ENCODE data around the gene SLC8A1. TPM values are rescaled to one million over a fixed set of nuclear protein-coding genes. Genes with fewer than 3 reads are reported as not detected.

SLC8A1 gene
- total and polyA plus RNA-seq, 10 of the 15 experiments (the other 5 are each of a cell fraction or from before 2014, with no cell fraction given), result under 0.01 to 1.2 (median 0.01) TPM; not detected in 3

DNA sequence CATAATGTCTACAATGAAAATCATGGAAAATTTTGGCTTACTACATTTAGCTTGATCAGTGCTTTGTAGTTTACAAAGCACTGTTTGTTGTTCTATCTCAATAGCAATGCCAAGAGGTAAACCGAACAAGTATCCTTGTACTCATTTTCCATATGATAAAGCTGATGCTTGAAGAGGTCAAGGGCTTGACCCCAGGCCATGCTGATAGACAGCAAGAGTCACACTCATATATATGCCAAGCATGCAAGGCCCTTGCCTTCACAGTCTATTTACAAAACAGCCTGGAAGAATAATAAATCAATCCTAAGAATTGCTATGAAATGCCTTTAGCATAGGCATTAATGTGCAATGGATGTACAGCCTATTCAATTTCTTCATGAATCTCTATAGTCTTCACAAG, 71.8 kb downstream of the SLC8A1 start:
- intact Hi-C loops (cut with micrococcal nuclease; ENCODE audit: unreplicated experiment) (no loop called here), in situ Hi-C loops (cut with MboI) (no loop called here)
- no peaks in the 10 kb centered on the region for H3K4me1 ChIP-seq (ENCODE audit: control insufficient read depth, insufficient read depth, low read length)
- TF ChIP-seq CBX3 (IDR thresholded peaks at IDR 0.05; ENCODE audit: borderline replicate concordance, low read depth) (no peak), NFYB (IDR thresholded peaks at IDR 0.05; ENCODE audit: insufficient read depth, low read depth, low read length) (no peak), TBL1XR1 (IDR thresholded peaks at IDR 0.05; ENCODE audit: low read depth, low read length) (no peak)
- no peaks in the 10 kb centered on the region for H4K20me1 ChIP-seq (ENCODE audit: control insufficient read depth, insufficient read depth)
- no peak overlapping the region for H3K9ac ChIP-seq (ENCODE audit: control insufficient read depth, insufficient read depth, low read length)
- ATAC-seq (no peak), FAIRE-seq (no peak), DNase-seq (ENCODE audit: low read depth, low spot score) (no peak)
- ChIA-PET RAD21 (ENCODE audit: unreplicated experiment) (no interaction called here), CTCF (no interaction called here), POLR2A (no interaction called here), SMC1A (ENCODE audit: uncharacterized antibody, unreplicated experiment) (no interaction called here)
- H3K36me3 ChIP-seq (ENCODE audit: control insufficient read depth in 2 of 2, insufficient read depth in 2 of 2, low read length in 1 of 2), result no peaks in the 10 kb centered on the region
- no peak overlapping the region for H3K4me3 ChIP-seq
- no peak overlapping the region for H2AFZ ChIP-seq (ENCODE audit: control insufficient read depth, low read depth, low read length)
- peaks cover 2% of the 10 kb centered on the region; the same call in 2 of the 3 replicates for H3K9me3 ChIP-seq (replicated peaks; ENCODE audit: control insufficient read depth, insufficient read depth, low read length)
- no peak overlapping the region for H3K27ac ChIP-seq (ENCODE audit: control insufficient read depth, insufficient read depth)
- BruUV-seq (replicated peaks), result no TSS peak
- H3K79me2 ChIP-seq (ENCODE audit: control insufficient read depth, insufficient read depth, low read length), result no peaks in the 10 kb centered on the region
- no peaks in the 10 kb centered on the region for H3K27me3 ChIP-seq (replicated peaks in 1 of 2; ENCODE audit: control insufficient read depth in 2 of 2, insufficient read depth in 2 of 2, low read length in 1 of 2)
- 0% methylated on average over 1 of the region's 1 CpG for WGBS (ENCODE audit: insufficient coverage, insufficient replicate concordance, low lambda C conversion rate, missing lambda C conversion rate)
- H3K4me2 ChIP-seq (ENCODE audit: control insufficient read depth, insufficient read depth), result no peak overlapping the region

DNA sequence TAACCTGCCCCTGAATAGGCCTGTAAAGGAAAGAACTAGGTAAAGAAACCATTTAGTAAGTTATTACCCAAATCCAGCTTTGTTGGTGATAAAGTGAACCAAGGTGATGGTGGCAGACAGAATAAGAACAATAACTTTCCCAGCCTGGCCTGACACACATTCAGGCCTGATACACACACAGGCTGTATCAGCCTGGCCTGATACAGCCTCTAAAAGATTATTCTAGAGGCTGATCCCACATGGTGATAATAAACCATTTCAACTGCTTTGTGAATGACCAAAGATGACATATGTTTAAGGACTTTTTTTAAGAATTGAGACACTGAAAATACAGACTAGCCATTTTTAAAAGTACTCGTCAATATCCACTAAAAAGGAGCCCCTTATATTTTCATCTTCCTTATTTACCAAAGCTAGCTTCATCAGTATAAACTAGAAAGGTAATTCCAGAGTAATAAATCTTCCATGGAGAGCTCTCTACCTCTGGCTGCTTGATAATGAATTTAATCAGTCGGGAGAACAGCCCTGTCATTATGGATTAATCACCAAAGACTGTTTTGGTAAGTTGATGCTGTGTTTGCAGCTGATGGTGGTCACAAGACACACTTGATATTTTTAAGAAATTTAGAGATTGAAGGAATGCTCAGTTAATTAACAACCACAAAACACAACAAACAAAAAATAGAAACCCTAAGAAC, 77.2 kb downstream of the SLC8A1 start:
- no peaks in the 10 kb centered on the region for H4K20me1 ChIP-seq (ENCODE audit: control insufficient read depth, insufficient read depth)
- H3K27ac ChIP-seq (ENCODE audit: control insufficient read depth, insufficient read depth), result no peak overlapping the region
- CTCF ChIA-PET, result no interaction called here
- no peaks in the 10 kb centered on the region for H3K4me1 ChIP-seq (ENCODE audit: control insufficient read depth, insufficient read depth, low read length)
- SMC1A ChIA-PET (ENCODE audit: uncharacterized antibody, unreplicated experiment), result no interaction called here
- DNase-seq (ENCODE audit: low read depth, low spot score), result no peak
- RAD21 ChIA-PET (ENCODE audit: unreplicated experiment), result no interaction called here
- H2AFZ ChIP-seq (ENCODE audit: control insufficient read depth, low read depth, low read length), result no peak overlapping the region
- in situ Hi-C loops (cut with MboI) (no loop called here), intact Hi-C loops (cut with micrococcal nuclease; ENCODE audit: unreplicated experiment) (no loop called here)
- H3K4me3 ChIP-seq, result no peak overlapping the region
- POLR2A ChIA-PET, result no interaction called here
- WGBS (ENCODE audit: insufficient coverage, insufficient replicate concordance, low lambda C conversion rate, missing lambda C conversion rate), result 22% methylated on average over 2 of the region's 2 CpGs
- ATAC-seq, result no peak
- no TSS peak for BruUV-seq (replicated peaks)
- H3K27me3 ChIP-seq (replicated peaks in 1 of 2; ENCODE audit: control insufficient read depth in 2 of 2, insufficient read depth in 2 of 2, low read length in 1 of 2), result no peaks in the 10 kb centered on the region
- H3K9me3 ChIP-seq (replicated peaks; ENCODE audit: control insufficient read depth, insufficient read depth, low read length), result no peaks in the 10 kb centered on the region
- H3K4me2 ChIP-seq (ENCODE audit: control insufficient read depth, insufficient read depth), result no peak overlapping the region
- no peaks in the 10 kb centered on the region for H3K79me2 ChIP-seq (ENCODE audit: control insufficient read depth, insufficient read depth, low read length)
- H3K36me3 ChIP-seq (ENCODE audit: control insufficient read depth in 2 of 2, insufficient read depth in 2 of 2, low read length in 1 of 2), result no peaks in the 10 kb centered on the region
- FAIRE-seq, result no peak
- H3K9ac ChIP-seq (ENCODE audit: control insufficient read depth, insufficient read depth, low read length), result no peak overlapping the region
- TF ChIP-seq, protein P1, sequence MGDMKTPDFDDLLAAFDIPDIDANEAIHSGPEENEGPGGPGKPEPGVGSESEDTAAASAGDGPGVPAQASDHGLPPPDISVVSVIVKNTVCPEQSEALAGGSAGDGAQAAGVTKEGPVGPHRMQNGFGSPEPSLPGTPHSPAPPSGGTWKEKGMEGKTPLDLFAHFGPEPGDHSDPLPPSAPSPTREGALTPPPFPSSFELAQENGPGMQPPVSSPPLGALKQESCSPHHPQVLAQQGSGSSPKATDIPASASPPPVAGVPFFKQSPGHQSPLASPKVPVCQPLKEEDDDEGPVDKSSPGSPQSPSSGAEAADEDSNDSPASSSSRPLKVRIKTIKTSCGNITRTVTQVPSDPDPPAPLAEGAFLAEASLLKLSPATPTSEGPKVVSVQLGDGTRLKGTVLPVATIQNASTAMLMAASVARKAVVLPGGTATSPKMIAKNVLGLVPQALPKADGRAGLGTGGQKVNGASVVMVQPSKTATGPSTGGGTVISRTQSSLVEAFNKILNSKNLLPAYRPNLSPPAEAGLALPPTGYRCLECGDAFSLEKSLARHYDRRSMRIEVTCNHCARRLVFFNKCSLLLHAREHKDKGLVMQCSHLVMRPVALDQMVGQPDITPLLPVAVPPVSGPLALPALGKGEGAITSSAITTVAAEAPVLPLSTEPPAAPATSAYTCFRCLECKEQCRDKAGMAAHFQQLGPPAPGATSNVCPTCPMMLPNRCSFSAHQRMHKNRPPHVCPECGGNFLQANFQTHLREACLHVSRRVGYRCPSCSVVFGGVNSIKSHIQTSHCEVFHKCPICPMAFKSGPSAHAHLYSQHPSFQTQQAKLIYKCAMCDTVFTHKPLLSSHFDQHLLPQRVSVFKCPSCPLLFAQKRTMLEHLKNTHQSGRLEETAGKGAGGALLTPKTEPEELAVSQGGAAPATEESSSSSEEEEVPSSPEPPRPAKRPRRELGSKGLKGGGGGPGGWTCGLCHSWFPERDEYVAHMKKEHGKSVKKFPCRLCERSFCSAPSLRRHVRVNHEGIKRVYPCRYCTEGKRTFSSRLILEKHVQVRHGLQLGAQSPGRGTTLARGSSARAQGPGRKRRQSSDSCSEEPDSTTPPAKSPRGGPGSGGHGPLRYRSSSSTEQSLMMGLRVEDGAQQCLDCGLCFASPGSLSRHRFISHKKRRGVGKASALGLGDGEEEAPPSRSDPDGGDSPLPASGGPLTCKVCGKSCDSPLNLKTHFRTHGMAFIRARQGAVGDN (IDR thresholded peaks at IDR 0.05), result no peak
- TF ChIP-seq ZSCAN29 (IDR thresholded peaks at IDR 0.05) (no peak), ATF7 (IDR thresholded peaks at IDR 0.05; ENCODE audit: low read depth) (no peak), ASH2L (IDR thresholded peaks at IDR 0.05; ENCODE audit: borderline replicate concordance, low read depth) (no peak), FOXM1 (IDR thresholded peaks at IDR 0.05; ENCODE audit: low read depth, low read length) (no peak), IRF4 (IDR thresholded peaks at IDR 0.05; ENCODE audit: low read depth, low read length) (no peak), SUZ12 (IDR thresholded peaks at IDR 0.05; ENCODE audit: unreplicated experiment) (no peak), BMI1 (IDR thresholded peaks at IDR 0.05; ENCODE audit: borderline replicate concordance) (no peak), JUND (IDR thresholded peaks at IDR 0.05; ENCODE audit: low read depth, low read length) (no peak), POLR2AphosphoS2 (IDR thresholded peaks at IDR 0.05; ENCODE audit: low read depth, low read length) (no peak)

Measured in GM12878 (cell line).